CD4-positive, CD25-positive, alpha-beta regulatory T cell (primary cell): ENCODE measurements around the gene ZNF579. TPM values are rescaled to one million over a fixed set of nuclear protein-coding genes. Genes with fewer than 3 reads are reported as not detected.
A peak's percentile ranks its signal among the peaks of the same experiment; 100 is the strongest.

Source experiments
- ATAC-seq, 2 donors: fragments of 150-1000 bp; cut with Tn5 transposase; one replicate each; pipeline ENCODE4 v1.10.0; 2021; ENCODE audit warnings: low read depth in 2 of 2, moderate number of reproducible peaks in 2 of 2, moderate library complexity in 1 of 2
- DNase-seq, 3 donors: peaks; one replicate each; pipeline versions ENCODE4 v3.0.0 to v3.0.0-alpha.2; 2012 to 2022; ENCODE audit warnings: mixed read lengths in 1 of 3
- H3K27ac ChIP-seq: one replicate; pipeline ENCODE4 v1.7.0; 2013; ENCODE audit warnings: mild to moderate bottlenecking, low read length; ENCODE audit not compliant: insufficient read depth, poor library complexity, severe bottlenecking
- H3K27me3 ChIP-seq: one replicate; pipeline ENCODE4 v1.7.0; 2013; ENCODE audit warnings: low read length; ENCODE audit not compliant: control insufficient read depth, insufficient read depth
- H3K36me3 ChIP-seq: one replicate; pipeline ENCODE4 v1.7.0; 2013; ENCODE audit warnings: mild to moderate bottlenecking, low read length, moderate library complexity; ENCODE audit not compliant: control insufficient read depth, insufficient read depth
- H3K4me1 ChIP-seq: 2 replicates; pipeline ENCODE4 v1.7.0; 2013; ENCODE audit warnings: mild to moderate bottlenecking, low read length; ENCODE audit not compliant: insufficient read depth, control insufficient read depth, poor library complexity, severe bottlenecking
- H3K4me3 ChIP-seq: one replicate; pipeline ENCODE4 v1.7.0; 2013; ENCODE audit warnings: low read depth, mild to moderate bottlenecking, low read length, moderate library complexity
- H3K9me3 ChIP-seq, 2 experiments: 1 replicate in 1 of 2; 2 replicates in 1 of 2; pipeline ENCODE4 v1.7.0; 2013; ENCODE audit warnings: low read length in 2 of 2, mild to moderate bottlenecking in 1 of 2, moderate library complexity in 1 of 2; ENCODE audit not compliant: control insufficient read depth in 2 of 2
- H3K27ac Mint-ChIP-seq, 3 donors: one replicate each; pipeline ENCODE4 v1.8.0; 2020 to 2022; ENCODE audit warnings: mild to moderate bottlenecking in 3 of 3, mixed read lengths in 3 of 3, moderate library complexity in 2 of 3
- H3K27me3 Mint-ChIP-seq: one replicate; pipeline ENCODE4 v1.8.0; 2022; ENCODE audit warnings: mild to moderate bottlenecking, mixed read lengths
- H3K36me3 Mint-ChIP-seq: one replicate; pipeline ENCODE4 v1.8.0; 2020; ENCODE audit warnings: mixed read lengths
- H3K4me1 Mint-ChIP-seq, 4 donors: one replicate each; pipeline ENCODE4 v1.8.0; 2020 to 2022; ENCODE audit warnings: mixed read lengths in 4 of 4, mild to moderate bottlenecking in 1 of 4
- H3K4me3 Mint-ChIP-seq, 4 donors: one replicate each; pipeline ENCODE4 v1.8.0; 2020 to 2022; ENCODE audit warnings: mild to moderate bottlenecking in 4 of 4, mixed read lengths in 4 of 4, moderate library complexity in 3 of 4
- H3K9me3 Mint-ChIP-seq, 7 donors: one replicate each; pipeline ENCODE4 v1.8.0; 2020 to 2022; ENCODE audit warnings: mixed read lengths in 7 of 7, mild to moderate bottlenecking in 3 of 7, moderate library complexity in 2 of 7
- polyA plus RNA-seq, 4 donors: library from polyadenylated mRNA; unstranded; fragments of 300-500 nt; fragmentation: Illumina TruSeq; gene quantifications; one replicate each; pipeline ENCODE4 v1.2.3, GENCODE V29; 2021
- total RNA-seq: library from RNA; stranded (reverse); gene quantifications from one replicate; pipeline ENCODE4 v1.2.3, GENCODE V29; 2022

ZNF579 gene
- total RNA-seq = 4.2 TPM
- polyA plus RNA-seq = under 1 TPM in 3 of 4 donors, not detected in 1; 0.13 to 0.24 (median 0.14) TPM

DNA sequence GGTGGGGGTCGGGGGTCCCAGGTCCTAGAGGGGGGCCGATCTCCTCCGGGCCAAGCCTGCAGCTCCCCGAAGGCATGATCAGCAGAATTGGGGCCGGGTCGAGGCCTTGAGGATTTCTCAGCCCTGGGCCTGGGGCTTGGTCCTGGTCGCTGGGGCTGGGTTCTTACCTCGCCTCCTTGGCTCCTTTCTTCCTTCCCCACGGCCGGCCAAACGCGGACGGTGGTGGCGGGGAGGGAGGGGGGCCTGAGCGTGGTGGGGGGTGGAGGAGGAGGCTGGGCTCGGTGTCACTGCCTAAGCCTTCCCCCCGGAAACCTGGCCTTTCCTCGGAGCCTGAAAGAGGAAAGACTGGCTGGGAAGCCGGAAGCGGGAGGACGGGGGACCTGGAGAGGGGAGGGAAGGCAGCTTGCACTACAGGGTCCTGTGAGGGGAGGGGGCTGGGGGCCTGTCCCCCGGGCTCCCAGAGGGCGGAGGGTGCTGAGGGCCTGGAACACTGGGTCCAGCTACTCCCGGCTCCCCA is at the start of gene ZNF579:
Gene ZNF579, minus strand, starts transcription at position 221 of the 517 bp plus-strand sequence. CDS start 1,209 bp downstream, outside the sequence.
- peaks cover 14% of the 10 kb centered on the region for H3K4me1 ChIP-seq
- peaks cover 14% of the 10 kb centered on the region for H3K27me3 Mint-ChIP-seq
- ATAC-seq (peak; percentile 46 to 65), DNase-seq (peak; percentile 48 to 82 (median 66))
- H3K36me3 Mint-ChIP-seq = peaks cover 13% of the 10 kb centered on the region
- peaks cover 0 to 3% (median 0%) of the 10 kb centered on the region in 7 donors for H3K9me3 Mint-ChIP-seq
- H3K27ac ChIP-seq = peak within 1 kb of the TSS; percentile 77
- peak within 1 kb of the TSS; percentile 75 for H3K4me3 ChIP-seq
- peak within 1 kb of the TSS; percentile 58 to 96 (median 94) for H3K27ac Mint-ChIP-seq
- H3K36me3 ChIP-seq = no peaks in the 10 kb centered on the region
- peaks cover 16 to 30% (median 20%) of the 10 kb centered on the region in 4 donors for H3K4me1 Mint-ChIP-seq
- no peaks in the 10 kb centered on the region for H3K27me3 ChIP-seq
- H3K4me3 Mint-ChIP-seq = peak within 1 kb of the TSS; percentile 88 to 94 (median 92)
- no peaks in the 10 kb centered on the region for H3K9me3 ChIP-seq

DNA sequence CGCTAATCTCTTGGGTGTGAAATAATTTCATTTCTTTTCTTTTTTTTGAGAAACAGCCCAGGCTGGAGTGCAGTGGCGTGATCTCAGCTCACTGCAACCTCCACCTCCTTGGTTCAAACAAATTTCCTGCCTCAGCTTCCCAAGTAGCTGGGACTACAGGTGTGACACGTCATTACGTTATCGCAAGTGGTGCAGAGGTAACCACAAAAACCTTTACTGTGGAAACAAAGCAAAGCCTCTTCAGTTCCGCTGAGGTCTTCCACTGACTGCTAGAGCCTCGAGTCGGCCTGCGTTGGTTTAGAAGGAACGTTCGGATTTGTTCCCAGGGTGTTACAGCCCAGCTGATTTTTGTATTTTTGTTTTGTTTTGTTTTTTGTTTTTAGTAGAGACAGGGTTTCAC is 45.7 kb upstream of the ZNF579 start:
- H3K4me3 Mint-ChIP-seq = peak overlapping the region; percentile 75 to 87 (median 80)
- peak overlapping the region; percentile 65 for H3K4me3 ChIP-seq

DNA sequence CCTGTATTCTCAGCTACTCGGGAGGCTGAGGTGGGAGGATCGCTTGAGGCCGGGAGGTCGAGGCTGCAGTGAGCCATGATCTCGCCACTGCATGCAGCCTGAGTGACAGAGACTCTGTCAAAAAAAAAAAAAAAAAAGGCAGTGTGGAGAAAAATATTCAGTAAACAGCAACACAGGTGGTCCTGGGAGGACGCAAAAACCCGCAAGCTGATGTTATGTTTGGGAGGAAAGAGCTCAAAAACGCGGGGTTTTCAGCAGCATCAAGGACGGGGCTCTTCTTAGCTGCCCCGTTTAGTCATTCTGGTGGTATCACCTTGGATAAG is 44.3 kb upstream of the ZNF579 start:
- Mint-ChIP-seq H3K27ac (peak overlapping the region in 2 of 3 donors; percentile 98), H3K4me1 (peaks cover 17 to 49% (median 25%) of the 10 kb centered on the region in 4 donors), H3K27me3 (no peaks in the 10 kb centered on the region), H3K4me3 (peak overlapping the region; percentile 89 to 95 (median 91)), H3K9me3 (no peaks in the 10 kb centered on the region), H3K36me3 (peaks cover 4% of the 10 kb centered on the region)
- no peaks in the 10 kb centered on the region for H3K9me3 ChIP-seq
- no peaks in the 10 kb centered on the region for H3K36me3 ChIP-seq
- no peak for DNase-seq
- peak overlapping the region; percentile 96 for H3K27ac ChIP-seq
- H3K27me3 ChIP-seq = no peaks in the 10 kb centered on the region
- H3K4me3 ChIP-seq = peak overlapping the region; percentile 76
- H3K4me1 ChIP-seq = peaks cover 33% of the 10 kb centered on the region
- no peak for ATAC-seq

More for the DNA sequence above, 45.7 kb upstream of the ZNF579 start:
- peak overlapping the region; percentile 85 to 93 (median 92) for H3K27ac Mint-ChIP-seq
- peak; percentile 25 to 29 for ATAC-seq
- peaks cover 17 to 38% (median 25%) of the 10 kb centered on the region in 4 donors for H3K4me1 Mint-ChIP-seq
- Histone ChIP-seq H3K27me3 (no peaks in the 10 kb centered on the region), H3K9me3 (no peaks in the 10 kb centered on the region), H3K27ac (peak overlapping the region; percentile 76), H3K36me3 (no peaks in the 10 kb centered on the region), H3K4me1 (peaks cover 33% of the 10 kb centered on the region)
- H3K9me3 Mint-ChIP-seq = no peaks in the 10 kb centered on the region
- H3K36me3 Mint-ChIP-seq = no peaks in the 10 kb centered on the region
- DNase-seq = peak; percentile 47 to 80 (median 72)
- no peaks in the 10 kb centered on the region for H3K27me3 Mint-ChIP-seq

GRCh38 chr19:55624109-55625003 is 43.7 kb upstream of the ZNF579 start, which contains the start of gene ZNF784:
ZNF784 (minus strand) TSS chr19:55624566; CDS start chr19:55624561, 5 bp downstream.
- ATAC-seq (peak; percentile 80 to 84), DNase-seq (peak; percentile 90 to 93 (median 92))
- peak within 1 kb of the TSS; percentile 89 to 95 (median 91) for H3K4me3 Mint-ChIP-seq
- no peaks in the 10 kb centered on the region for H3K9me3 ChIP-seq
- no peaks in the 10 kb centered on the region for H3K27me3 ChIP-seq
- H3K4me1 ChIP-seq = peaks cover 33% of the 10 kb centered on the region
- H3K27ac Mint-ChIP-seq = peak within 1 kb of the TSS; percentile 97 to 98 (median 98)
- H3K27ac ChIP-seq = peak within 1 kb of the TSS; percentile 96
- H3K36me3 ChIP-seq = no peaks in the 10 kb centered on the region
- H3K9me3 Mint-ChIP-seq = no peaks in the 10 kb centered on the region
- H3K4me1 Mint-ChIP-seq = peaks cover 17 to 53% (median 25%) of the 10 kb centered on the region in 4 donors
- H3K4me3 ChIP-seq = peak within 1 kb of the TSS; percentile 76
- H3K27me3 Mint-ChIP-seq = no peaks in the 10 kb centered on the region
- H3K36me3 Mint-ChIP-seq = peaks cover 4% of the 10 kb centered on the region

- peaks cover 17 to 54% (median 25%) of the 10 kb centered on the region in 4 donors for H3K4me1 Mint-ChIP-seq
- DNase-seq (no peak), ATAC-seq (no peak)
- Histone ChIP-seq H3K27me3 (no peaks in the 10 kb centered on the region), H3K9me3 (no peaks in the 10 kb centered on the region), H3K4me1 (peaks cover 33% of the 10 kb centered on the region), H3K4me3 (no peak overlapping the region), H3K27ac (peak overlapping the region; percentile 96), H3K36me3 (no peaks in the 10 kb centered on the region)
- no peaks in the 10 kb centered on the region for H3K27me3 Mint-ChIP-seq
- H3K27ac Mint-ChIP-seq = peak overlapping the region in 2 of 3 donors; percentile 98
- peaks cover 4% of the 10 kb centered on the region for H3K36me3 Mint-ChIP-seq
- peak overlapping the region in 3 of 4 donors; percentile 89 to 93 (median 89) for H3K4me3 Mint-ChIP-seq
- no peaks in the 10 kb centered on the region for H3K9me3 Mint-ChIP-seq
Observed at GRCh38 chr19:55623561-55623960, 42.9 kb upstream of the ZNF579 start.

DNA sequence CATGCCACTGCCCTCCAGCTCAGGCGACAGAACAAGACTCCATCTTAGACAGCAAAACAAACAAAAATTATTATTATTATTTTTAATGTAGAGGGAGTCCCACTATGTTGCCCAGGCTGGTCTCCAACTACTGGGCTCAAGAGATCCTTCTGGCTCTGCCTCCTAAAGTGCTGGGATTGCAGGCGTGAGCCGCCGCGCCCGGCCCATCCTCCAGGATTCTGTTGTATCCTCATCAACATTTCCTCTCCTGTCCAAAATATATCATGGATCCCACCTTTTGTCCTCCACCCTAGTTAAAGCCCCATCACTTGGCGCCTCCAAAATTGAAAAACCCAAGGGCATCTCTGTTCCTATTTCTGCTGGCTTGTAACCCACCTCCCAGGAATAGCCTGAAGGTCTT is 42.5 kb upstream of the ZNF579 start:
- no peak for DNase-seq
- peaks cover 4% of the 10 kb centered on the region for H3K36me3 Mint-ChIP-seq
- Histone ChIP-seq H3K27me3 (no peaks in the 10 kb centered on the region), H3K36me3 (no peaks in the 10 kb centered on the region), H3K9me3 (no peaks in the 10 kb centered on the region), H3K4me1 (peaks cover 33% of the 10 kb centered on the region), H3K27ac (no peak overlapping the region), H3K4me3 (no peak overlapping the region)
- ATAC-seq = no peak
- peaks cover 17 to 54% (median 25%) of the 10 kb centered on the region in 4 donors for H3K4me1 Mint-ChIP-seq
- H3K27me3 Mint-ChIP-seq = no peaks in the 10 kb centered on the region
- no peaks in the 10 kb centered on the region for H3K9me3 Mint-ChIP-seq
- peak overlapping the region in 1 of 4 donors; percentile 89 for H3K4me3 Mint-ChIP-seq
- H3K27ac Mint-ChIP-seq = peak overlapping the region in 2 of 3 donors; percentile 98

- Mint-ChIP-seq H3K4me1 (peaks cover 15 to 54% (median 26%) of the 10 kb centered on the region in 4 donors), H3K27ac (no peak overlapping the region), H3K9me3 (no peaks in the 10 kb centered on the region), H3K36me3 (peaks cover 8% of the 10 kb centered on the region), H3K27me3 (no peaks in the 10 kb centered on the region), H3K4me3 (no peak overlapping the region)
- no peak for DNase-seq
- Histone ChIP-seq H3K36me3 (no peaks in the 10 kb centered on the region), H3K9me3 (no peaks in the 10 kb centered on the region), H3K4me1 (peaks cover 33% of the 10 kb centered on the region), H3K27ac (no peak overlapping the region), H3K4me3 (no peak overlapping the region), H3K27me3 (no peaks in the 10 kb centered on the region)
- no peak for ATAC-seq
Observed at GRCh38 chr19:55622242-55622969, 41.8 kb upstream of the ZNF579 start.
